Activated naive CD4-positive, alpha-beta T cell treated with anti-CD3 and anti-CD28 coated beads for 36 hours (primary cell): Measurements from ENCODE around the gene C4A. TPM values are rescaled to one million over a fixed set of nuclear protein-coding genes. Genes with fewer than 3 reads are reported as not detected.

Experiments
- CTCF ChIA-PET: fragments of 350-600 bp; sonication (Branson Sonifier 250); formaldehyde crosslinking; loops from one replicate; lab custom pipeline; 2021; ENCODE audit warnings: antibody characterized with exemption; lab: Charles Lee
- DNase-seq: peaks from one replicate; pipeline ENCODE4 v3.0.0-alpha.2; 2020
- H3K27ac Mint-ChIP-seq: one replicate; pipeline ENCODE4 v1.8.0; 2021; ENCODE audit warnings: mild to moderate bottlenecking, mixed read lengths
- H3K27me3 Mint-ChIP-seq: one replicate; pipeline ENCODE4 v1.8.0; 2021; ENCODE audit warnings: low read depth, mixed read lengths
- H3K36me3 Mint-ChIP-seq: one replicate; pipeline ENCODE4 v1.8.0; 2021; ENCODE audit warnings: low read depth, mixed read lengths
- H3K4me1 Mint-ChIP-seq: one replicate; pipeline ENCODE4 v1.8.0; 2021; ENCODE audit warnings: low read depth, mixed read lengths
- H3K4me3 Mint-ChIP-seq: one replicate; pipeline ENCODE4 v1.8.0; 2021; ENCODE audit warnings: mild to moderate bottlenecking, moderate library complexity, mixed read lengths
- H3K9me3 Mint-ChIP-seq: one replicate; pipeline ENCODE4 v1.8.0; 2021; ENCODE audit warnings: mixed read lengths
- intact Hi-C: fragments of 100-400 bp; cut with micrococcal nuclease; formaldehyde crosslinking; loops from one replicate; pipeline ENCODE4 v1.15.1; 2023
- total RNA-seq, 2 experiments: library from RNA; stranded (reverse); gene quantifications; one replicate each; pipeline ENCODE4 v1.2.3, GENCODE V29; 2021

The C4A gene
- total RNA-seq, 2 experiments from 2014 or later, result 3.2 to 3.5 TPM

DNA sequence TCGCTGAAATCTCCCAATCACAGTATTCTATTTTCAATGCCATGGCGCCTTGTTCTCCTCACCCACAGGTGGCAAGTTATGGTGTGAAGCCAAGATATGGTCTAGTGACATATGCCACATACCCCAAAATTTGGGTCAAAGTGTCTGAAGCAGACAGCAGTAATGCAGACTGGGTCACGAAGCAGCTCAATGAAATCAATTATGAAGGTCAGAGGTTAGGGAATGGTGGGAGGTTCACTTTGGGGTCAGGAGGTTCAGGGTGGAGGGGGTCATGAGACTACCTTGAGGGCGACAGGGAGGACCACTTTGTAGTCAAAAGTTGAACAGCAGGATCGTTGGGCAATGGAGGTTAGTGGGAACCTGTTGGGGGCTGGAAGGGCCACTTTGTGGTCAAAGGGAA lies 33.6 kb upstream of the C4A start:
- Mint-ChIP-seq H3K36me3 (peaks cover 7% of the 10 kb centered on the region), H3K4me1 (peaks cover 7% of the 10 kb centered on the region), H3K9me3 (no peaks in the 10 kb centered on the region), H3K27me3 (peaks cover 2% of the 10 kb centered on the region), H3K27ac (no peak overlapping the region), H3K4me3 (no peak overlapping the region)
- no peak for DNase-seq
- CTCF ChIA-PET, result no interaction called here
- intact Hi-C loops, result no loop called here

DNA sequence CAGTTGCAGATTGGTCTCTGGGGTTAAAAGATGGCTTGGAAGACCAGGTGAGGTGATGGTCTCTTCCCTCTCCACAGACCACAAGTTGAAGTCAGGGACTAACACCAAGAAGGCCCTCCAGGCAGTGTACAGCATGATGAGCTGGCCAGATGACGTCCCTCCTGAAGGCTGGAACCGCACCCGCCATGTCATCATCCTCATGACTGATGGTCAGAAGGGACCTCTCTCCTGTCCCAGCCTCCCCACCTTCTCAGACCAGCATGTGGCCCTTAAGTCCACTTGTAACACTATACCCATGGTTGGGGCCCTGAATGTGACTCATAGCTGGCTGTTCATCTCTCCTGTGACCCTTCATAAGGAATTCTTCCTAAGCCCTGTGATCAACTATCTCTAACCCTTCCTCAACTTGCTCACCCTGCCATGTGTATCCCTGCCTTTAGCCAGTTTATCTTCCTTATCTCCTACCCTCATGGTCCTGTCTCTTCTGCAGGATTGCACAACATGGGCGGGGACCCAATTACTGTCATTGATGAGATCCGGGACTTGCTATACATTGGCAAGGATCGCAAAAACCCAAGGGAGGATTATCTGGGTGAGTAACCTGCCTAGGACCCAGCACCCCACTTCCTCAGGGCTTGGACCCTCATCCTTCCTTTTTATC lies 33.0 kb upstream of the C4A start:
- CTCF ChIA-PET, result no interaction called here
- H3K9me3 Mint-ChIP-seq, result no peaks in the 10 kb centered on the region
- intact Hi-C loops, result no loop called here
- no peak for DNase-seq
- no peak overlapping the region for H3K27ac Mint-ChIP-seq
- H3K27me3 Mint-ChIP-seq, result peaks cover 2% of the 10 kb centered on the region
- peaks cover 12% of the 10 kb centered on the region for H3K36me3 Mint-ChIP-seq
- no peak overlapping the region for H3K4me3 Mint-ChIP-seq
- H3K4me1 Mint-ChIP-seq, result peaks cover 7% of the 10 kb centered on the region

DNA sequence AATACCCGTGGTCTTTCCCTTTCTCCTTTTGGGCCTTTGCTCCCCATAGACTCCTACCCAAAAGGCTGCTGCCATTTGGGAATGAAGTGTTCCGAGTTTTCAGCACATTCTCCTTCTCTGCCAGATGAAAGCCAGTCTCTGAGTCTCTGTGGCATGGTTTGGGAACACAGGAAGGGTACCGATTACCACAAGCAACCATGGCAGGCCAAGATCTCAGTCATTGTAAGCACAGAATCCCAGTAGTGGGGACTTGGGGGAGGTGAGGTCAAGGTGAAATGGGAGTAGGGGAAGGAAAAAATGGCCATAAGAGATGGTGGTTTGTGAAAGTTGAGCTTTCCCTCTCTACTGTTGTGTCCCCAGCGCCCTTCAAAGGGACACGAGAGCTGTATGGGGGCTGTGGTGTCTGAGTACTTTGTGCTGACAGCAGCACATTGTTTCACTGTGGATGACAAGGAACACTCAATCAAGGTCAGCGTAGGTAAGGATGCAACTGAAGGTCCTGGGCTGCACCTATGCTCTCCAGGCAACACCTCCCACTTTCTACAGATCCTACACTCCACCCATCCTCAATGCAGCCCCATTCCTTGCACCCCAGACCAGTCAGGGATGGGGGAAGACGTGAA lies 31.8 kb upstream of the C4A start:
- H3K4me1 Mint-ChIP-seq, result peaks cover 7% of the 10 kb centered on the region
- CTCF ChIA-PET, result interaction anchor here (0.6 kb wide), 2 partner anchors 115 to 202 kb away, joined by 3 read pairs; no protein-coding TSS in a partner anchor
- peaks cover 2% of the 10 kb centered on the region for H3K27me3 Mint-ChIP-seq
- no peak for DNase-seq
- intact Hi-C loops, result no loop called here
- H3K36me3 Mint-ChIP-seq, result peaks cover 23% of the 10 kb centered on the region
- no peak overlapping the region for H3K27ac Mint-ChIP-seq
- H3K4me3 Mint-ChIP-seq, result no peak overlapping the region
- no peaks in the 10 kb centered on the region for H3K9me3 Mint-ChIP-seq

DNA sequence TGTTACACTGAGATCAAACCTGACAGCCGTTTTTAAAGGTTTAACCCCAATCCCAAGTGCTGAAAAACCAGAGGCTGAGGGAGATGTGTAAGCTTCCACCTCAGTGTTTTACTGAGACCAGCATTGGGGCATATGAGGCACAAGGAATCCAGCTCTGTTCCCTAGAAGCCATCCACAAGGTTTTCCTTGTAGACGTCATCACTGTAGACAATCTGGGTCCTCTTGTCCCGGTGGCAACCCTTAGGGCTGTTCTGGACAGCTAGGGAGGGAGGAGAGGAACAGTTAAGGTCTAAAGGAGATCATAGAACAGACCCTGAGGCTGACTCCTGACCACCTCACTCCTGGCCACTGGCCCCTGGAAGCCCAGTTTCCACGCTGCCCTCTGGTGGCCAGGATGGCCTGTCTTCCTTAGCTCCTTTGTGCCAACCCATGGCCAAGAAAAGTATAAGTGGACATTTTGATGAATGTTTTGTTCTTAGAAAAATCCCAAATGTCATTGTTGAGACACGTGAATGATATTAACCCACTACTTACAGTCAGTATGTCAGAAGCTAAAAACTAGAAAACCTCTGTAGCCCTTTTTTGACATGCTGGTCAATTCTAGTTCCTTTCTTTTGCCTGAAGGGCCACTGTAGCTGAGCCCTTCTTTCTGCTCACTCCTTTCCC lies 29.6 kb upstream of the C4A start:
- intact Hi-C loops, result loop anchor here (2.0 kb wide), 2 partner anchors 49 to 271 kb away; partner anchors contain the start of genes LY6G5C and ZBTB12
- peaks cover 28% of the 10 kb centered on the region for H3K36me3 Mint-ChIP-seq
- no peaks in the 10 kb centered on the region for H3K9me3 Mint-ChIP-seq
- peaks cover 4% of the 10 kb centered on the region for H3K4me1 Mint-ChIP-seq
- DNase-seq, result peak; percentile 60
- H3K27ac Mint-ChIP-seq, result no peak overlapping the region
- no peaks in the 10 kb centered on the region for H3K27me3 Mint-ChIP-seq
- H3K4me3 Mint-ChIP-seq, result no peak overlapping the region
- CTCF ChIA-PET, result interaction anchor here (0.6 to 2.8 kb wide), 25 partner anchors 9 to 1181 kb away, joined by 3 to 16 read pairs (median 3); partner anchors contain the start of genes DXO, LSM2 and LY6G5C

DNA sequence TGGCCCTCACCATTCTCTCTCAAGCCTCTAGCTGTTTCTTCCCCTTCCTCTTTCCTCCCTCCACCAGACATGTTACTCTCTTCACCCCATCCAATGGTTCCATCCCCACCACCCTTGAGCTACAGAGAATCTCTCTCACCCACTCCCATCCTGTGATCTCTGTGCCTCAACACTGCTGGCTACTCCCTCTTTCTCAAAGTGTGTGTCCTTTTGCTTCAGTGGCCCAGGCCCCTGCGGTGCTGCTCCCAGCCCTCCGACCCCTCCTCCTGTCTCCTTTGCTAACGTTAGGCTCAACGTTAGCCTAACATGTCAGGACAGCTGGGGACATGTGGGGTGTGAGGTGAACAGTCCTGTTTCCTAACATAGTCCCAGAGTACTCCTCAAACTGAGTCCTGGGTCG lies 29.0 kb upstream of the C4A start:
- H3K4me3 Mint-ChIP-seq, result no peak overlapping the region
- CTCF ChIA-PET, result interaction anchor here (0.8 to 2.8 kb wide), 18 partner anchors 9 to 291 kb away, joined by 3 to 16 read pairs (median 4); partner anchors contain the start of genes DXO and LSM2
- peak overlapping the region; percentile 42 for H3K27ac Mint-ChIP-seq
- H3K9me3 Mint-ChIP-seq, result no peaks in the 10 kb centered on the region
- no peak for DNase-seq
- H3K27me3 Mint-ChIP-seq, result no peaks in the 10 kb centered on the region
- peaks cover 10% of the 10 kb centered on the region for H3K4me1 Mint-ChIP-seq
- H3K36me3 Mint-ChIP-seq, result peaks cover 28% of the 10 kb centered on the region
- intact Hi-C loops, result loop anchor here (2.0 kb wide), 2 partner anchors 50 to 272 kb away; partner anchors contain the start of genes LY6G5C and ZBTB12

DNA sequence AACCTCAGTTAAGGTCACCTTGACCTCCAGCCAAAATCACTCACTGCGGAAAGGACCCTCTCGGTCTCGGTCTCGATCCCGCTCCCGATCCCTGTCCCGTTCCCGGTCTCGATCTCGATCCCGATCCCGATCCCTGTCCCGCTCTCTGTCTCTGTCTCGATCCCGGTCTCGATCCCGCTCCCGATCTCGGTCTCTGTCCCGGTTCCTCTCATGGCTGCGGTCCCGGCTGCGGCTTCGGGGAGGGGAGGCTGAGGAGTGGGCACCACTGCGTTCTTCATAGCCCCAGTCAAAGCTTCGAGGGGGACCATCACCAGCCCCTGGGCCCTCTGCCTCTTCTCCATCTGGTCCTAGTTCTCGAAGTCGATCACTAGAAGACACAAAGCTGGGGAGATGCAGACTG lies 27.3 kb upstream of the C4A start:
- CTCF ChIA-PET, result interaction anchor here (0.7 kb wide), 1 partner anchor 240 kb away, joined by 3 read pairs; no protein-coding TSS in a partner anchor
- Mint-ChIP-seq H3K4me3 (no peak overlapping the region), H3K27ac (no peak overlapping the region), H3K36me3 (peaks cover 30% of the 10 kb centered on the region), H3K9me3 (no peaks in the 10 kb centered on the region), H3K4me1 (peaks cover 16% of the 10 kb centered on the region), H3K27me3 (no peaks in the 10 kb centered on the region)
- intact Hi-C loops, result no loop called here
- DNase-seq, result no peak

DNA sequence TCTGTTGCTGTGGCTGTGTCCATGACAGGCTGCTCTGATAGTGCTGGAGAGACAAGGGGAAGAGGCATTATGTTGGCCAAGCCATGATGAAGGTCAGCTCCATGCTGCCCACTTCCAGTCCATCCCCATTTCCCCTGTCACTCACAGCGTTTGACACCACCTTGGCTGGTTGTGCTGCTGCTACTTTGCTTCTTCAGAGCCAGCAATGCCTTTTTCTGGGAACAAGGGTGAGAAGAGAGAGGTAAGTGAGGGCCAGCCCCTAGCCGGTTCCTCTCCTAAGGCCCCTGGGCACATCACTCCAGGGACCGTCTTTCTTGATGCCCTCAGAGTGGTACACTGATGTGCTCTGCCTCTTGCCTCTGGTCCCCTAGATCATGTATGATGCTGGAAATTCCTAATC lies 25.1 kb upstream of the C4A start:
- peak overlapping the region; percentile 95 for H3K4me3 Mint-ChIP-seq
- H3K9me3 Mint-ChIP-seq, result no peaks in the 10 kb centered on the region
- peaks cover 37% of the 10 kb centered on the region for H3K4me1 Mint-ChIP-seq
- H3K36me3 Mint-ChIP-seq, result peaks cover 38% of the 10 kb centered on the region
- CTCF ChIA-PET, result interaction anchor here (0.6 kb wide), 2 partner anchors 16 to 17 kb away, joined by 3 read pairs; partner anchors contain the start of gene DXO
- no peak for DNase-seq
- intact Hi-C loops, result loop anchor here (5.0 kb wide), 2 partner anchors 124 to 196 kb away; partner anchors contain the start of genes PPT2 and PRRT1
- no peak overlapping the region for H3K27ac Mint-ChIP-seq
- no peaks in the 10 kb centered on the region for H3K27me3 Mint-ChIP-seq

DNA sequence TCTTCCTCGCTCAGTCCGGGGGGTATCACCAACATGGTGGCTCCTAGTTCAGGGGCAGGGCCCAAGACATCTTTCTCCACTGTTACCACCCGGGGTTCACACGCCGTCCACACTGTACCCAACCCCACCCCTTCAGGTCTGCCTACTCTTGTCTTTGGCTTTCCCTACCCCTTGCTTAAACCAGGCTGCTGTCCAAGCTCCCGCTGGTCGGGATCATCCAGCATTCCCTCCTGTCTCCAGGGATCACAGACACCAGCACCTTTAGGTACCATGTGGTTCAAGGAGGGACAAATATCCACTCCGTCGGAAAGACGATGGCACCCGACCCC lies 23.5 kb upstream of the C4A start:
- Mint-ChIP-seq H3K9me3 (no peaks in the 10 kb centered on the region), H3K27ac (peak overlapping the region; percentile 85), H3K4me1 (peaks cover 41% of the 10 kb centered on the region), H3K4me3 (peak overlapping the region; percentile 95), H3K27me3 (no peaks in the 10 kb centered on the region), H3K36me3 (peaks cover 39% of the 10 kb centered on the region)
- intact Hi-C loops, result loop anchor here (2.0 to 5.0 kb wide), 3 partner anchors 126 to 412 kb away; partner anchors contain the start of genes ATP6V1G2, NFKBIL1, PPT2 and PRRT1
- CTCF ChIA-PET, result interaction anchor here (1.2 to 1.4 kb wide), 2 partner anchors 12 to 15 kb away, joined by 3 to 4 read pairs; no protein-coding TSS in a partner anchor
- no peak for DNase-seq

DNA sequence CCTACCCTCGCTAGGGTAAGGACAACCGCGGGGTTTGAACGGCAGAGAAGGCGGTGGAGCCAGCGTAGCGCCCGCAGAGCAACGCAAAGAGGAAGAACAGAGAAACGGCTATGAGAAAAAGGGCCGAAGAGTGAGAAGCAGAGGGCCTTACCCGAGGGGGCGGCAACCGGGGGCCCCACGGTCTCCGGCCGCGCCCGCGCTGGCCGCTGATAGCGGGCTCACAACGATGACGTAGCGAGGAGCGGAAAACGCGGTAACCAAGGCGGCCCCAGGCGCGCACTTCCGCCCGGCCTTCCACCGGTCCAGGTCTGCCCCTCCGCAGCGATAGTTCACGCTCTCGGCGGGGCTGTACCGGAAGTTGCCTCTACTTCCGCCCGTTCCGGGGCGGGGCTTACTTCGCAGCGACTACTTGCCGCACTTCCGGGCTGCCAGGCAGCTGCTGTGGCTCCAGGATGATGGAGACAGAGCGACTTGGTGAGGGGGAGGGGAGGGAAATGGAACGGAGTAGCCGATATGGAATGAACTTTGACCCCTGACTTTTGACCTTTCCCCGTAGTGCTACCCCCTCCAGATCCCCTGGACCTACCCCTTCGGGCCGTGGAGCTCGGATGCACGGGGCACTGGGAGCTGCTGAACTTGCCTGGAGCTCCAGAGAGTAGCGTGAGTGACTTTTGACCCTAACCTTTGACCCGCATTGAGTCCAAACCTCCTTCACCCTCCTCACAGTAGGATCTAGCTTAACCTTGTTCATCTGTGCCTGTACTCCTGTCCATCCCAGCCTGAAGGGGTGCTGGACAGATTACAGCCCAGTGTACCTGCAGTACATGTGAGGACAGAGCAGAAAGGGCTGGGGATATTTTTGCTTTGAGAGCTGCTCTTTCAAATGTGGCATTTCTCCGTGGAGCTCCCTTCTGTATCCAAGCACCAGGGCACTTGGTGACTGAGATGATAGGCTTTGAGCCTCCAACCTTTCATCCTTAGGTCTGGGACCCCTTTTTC lies 22.8 kb upstream of the C4A start, which contains the start of the genes NELFE and SKIC2:
TSS of gene NELFE (minus strand) at position 231 of the 999 bp plus-strand sequence. CDS start 525 bp downstream, outside the sequence.
TSS of gene SKIC2 (plus strand) at position 435 of the 999 bp plus-strand sequence. CDS start at position 453, 18 bp downstream.
- peaks cover 41% of the 10 kb centered on the region for H3K4me1 Mint-ChIP-seq
- no peaks in the 10 kb centered on the region for H3K9me3 Mint-ChIP-seq
- H3K36me3 Mint-ChIP-seq, result peaks cover 38% of the 10 kb centered on the region
- CTCF ChIA-PET, result interaction anchor here (0.6 to 1.4 kb wide), 4 partner anchors 15 to 897 kb away, joined by 3 to 4 read pairs (median 4); no protein-coding TSS in a partner anchor
- no peaks in the 10 kb centered on the region for H3K27me3 Mint-ChIP-seq
- DNase-seq, result peak; percentile 99
- intact Hi-C loops, result loop anchor here (1.0 to 5.0 kb wide), 9 partner anchors 13 to 412 kb away; partner anchors contain the start of genes ATP6V1G2, DXO, FKBPL and NFKBIL1
- peak within 1 kb of the TSS; percentile 94 for H3K27ac Mint-ChIP-seq
- peak within 1 kb of the TSS; percentile 95 for H3K4me3 Mint-ChIP-seq

DNA sequence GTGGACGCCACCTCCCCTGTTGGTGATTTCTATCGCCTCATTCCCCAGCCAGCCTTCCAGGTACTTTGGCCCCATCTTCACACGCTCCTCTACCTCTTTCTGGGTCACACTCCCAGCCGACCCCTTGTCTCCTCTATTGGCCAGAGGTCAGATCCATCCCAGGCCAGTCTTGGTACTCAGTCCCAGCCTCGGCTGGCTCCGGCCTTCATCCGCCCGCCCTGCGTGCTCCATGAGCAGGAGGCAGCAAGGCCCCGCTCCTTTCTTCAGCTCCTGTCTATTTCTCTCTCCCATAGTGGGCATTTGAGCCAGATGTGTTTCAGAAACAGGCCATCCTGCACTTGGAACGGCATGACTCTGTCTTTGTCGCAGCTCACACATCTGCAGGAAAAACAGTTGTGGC lies 20.2 kb upstream of the C4A start:
- Mint-ChIP-seq H3K4me3 (no peak overlapping the region), H3K4me1 (peaks cover 41% of the 10 kb centered on the region)

DNA sequence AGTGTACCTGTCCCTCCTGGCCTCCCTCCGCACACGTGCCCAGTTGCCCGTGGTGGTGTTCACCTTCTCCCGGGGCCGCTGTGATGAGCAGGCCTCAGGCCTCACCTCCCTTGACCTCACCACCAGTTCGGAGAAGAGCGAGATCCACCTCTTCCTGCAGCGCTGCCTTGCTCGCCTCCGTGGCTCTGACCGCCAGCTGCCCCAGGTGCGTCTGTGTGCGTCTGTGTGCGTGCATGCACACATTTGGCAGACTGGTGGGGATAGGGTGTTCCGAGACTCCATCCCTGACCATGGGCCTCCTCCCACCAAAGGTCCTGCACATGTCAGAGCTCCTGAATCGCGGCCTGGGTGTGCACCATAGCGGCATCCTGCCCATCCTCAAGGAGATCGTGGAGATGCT lies 17.9 kb upstream of the C4A start:
- DNase-seq, result no peak
- Mint-ChIP-seq H3K4me1 (peaks cover 28% of the 10 kb centered on the region), H3K9me3 (no peaks in the 10 kb centered on the region), H3K27ac (no peak overlapping the region), H3K36me3 (peaks cover 43% of the 10 kb centered on the region), H3K27me3 (no peaks in the 10 kb centered on the region), H3K4me3 (no peak overlapping the region)
- CTCF ChIA-PET, result interaction anchor here (0.6 kb wide), 1 partner anchor 69 kb away, joined by 3 read pairs; no protein-coding TSS in a partner anchor
- intact Hi-C loops, result no loop called here

More for the DNA sequence above, 20.2 kb upstream of the C4A start:
- Mint-ChIP-seq H3K27ac (no peak overlapping the region), H3K27me3 (no peaks in the 10 kb centered on the region), H3K9me3 (no peaks in the 10 kb centered on the region), H3K36me3 (peaks cover 33% of the 10 kb centered on the region)
- CTCF ChIA-PET, result interaction anchor here (2.0 kb wide), 1 partner anchor 9 kb away, joined by 7 read pairs; no protein-coding TSS in a partner anchor
- intact Hi-C loops, result no loop called here
- DNase-seq, result no peak
